Epidermal melanocyte (primary cell): ENCODE data around the gene DTX1.

Source experiments
- DNase-seq: peaks from one replicate; pipeline ENCODE4 v3.0.0; 2011; ENCODE audit warnings: low spot score; ENCODE audit not compliant: insufficient read length

Gene DTX1

DNA sequence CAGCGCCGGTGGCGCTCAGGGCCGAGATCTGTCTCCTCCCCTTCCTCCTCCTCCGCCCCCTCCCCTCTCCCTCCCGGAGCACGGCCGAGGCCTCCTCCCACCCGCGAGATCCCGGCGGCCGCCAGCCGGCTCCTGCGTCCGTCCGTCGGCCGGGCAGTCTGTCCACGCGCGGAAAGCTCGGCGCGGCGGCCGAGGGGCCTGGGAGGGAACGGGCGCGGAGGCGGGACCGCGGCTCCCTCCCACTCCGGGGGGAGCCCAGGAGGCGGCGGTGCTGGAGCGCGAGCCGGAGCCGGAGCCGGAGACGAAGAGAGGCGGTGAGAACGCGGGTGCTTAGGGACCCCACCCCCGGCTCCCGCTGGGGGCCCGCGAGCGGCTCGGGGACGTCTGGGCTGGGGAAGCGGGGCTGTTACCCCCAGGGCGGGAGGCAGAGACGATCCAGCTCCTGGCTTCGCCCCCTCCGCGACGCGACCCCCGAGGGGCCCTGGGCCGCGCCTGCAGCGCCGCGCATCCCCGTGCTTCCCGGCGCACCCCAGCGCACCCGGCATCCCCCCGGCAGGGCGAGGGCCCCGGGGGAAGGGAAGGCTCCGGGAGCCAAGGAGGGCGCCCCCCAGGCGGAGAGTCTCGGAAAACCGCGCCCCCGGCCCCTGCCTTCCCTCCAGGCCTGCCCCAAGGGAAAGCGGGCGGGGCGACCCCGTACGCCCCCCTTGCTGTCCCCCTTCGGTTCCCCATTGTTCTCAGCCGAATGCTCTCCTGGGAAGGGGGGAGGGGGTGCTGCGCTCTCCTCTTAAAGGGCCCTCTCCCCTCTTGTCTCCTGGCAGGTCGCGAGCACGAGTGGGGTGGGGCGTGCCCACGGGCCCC is at the start of gene DTX1:
DTX1 (plus strand) TSS at position 100 of the 858 bp plus-strand sequence. CDS start 1,463 bp downstream, outside the sequence.
- DNase-seq: peak; percentile 15

DNA sequence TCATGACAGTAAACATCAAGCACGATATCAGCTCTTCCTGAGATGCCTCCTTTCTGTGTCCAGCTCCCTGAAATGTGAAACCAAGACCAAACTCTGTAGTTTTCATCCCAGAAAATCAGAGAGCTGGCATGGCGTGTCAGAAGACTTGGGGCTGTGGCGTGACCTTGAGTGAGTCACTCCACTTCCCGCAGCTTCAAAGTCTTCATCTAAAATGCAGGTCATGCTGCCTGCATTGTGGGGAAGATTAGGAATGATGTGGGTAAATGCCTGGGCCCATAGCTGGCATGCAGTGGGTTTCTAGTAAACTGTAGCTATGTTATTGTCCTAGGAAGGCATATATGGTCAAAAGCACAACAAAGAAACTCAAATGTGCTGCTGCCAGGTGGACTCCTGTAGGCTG is 49.4 kb upstream of the DTX1 start:
- no peak for DNase-seq

DNA sequence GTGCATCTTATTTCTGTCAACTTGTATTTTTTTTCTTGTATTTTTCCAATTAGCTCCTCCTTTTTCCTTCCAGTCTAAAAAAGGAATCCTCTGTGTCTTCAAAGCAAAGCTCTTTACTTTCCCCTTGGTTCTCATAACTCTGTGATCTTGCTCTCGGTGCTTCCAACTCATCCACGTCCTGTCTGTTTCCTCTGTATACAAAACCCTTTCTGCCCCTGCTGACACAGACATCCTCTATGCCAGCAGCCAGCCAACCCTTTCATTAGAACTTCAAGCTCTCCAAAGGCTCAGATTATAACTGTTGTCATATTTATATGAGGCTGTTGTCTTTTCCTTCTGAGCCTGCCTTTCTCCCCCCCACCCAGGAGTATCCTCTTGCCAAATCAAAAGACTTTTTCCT is 45.8 kb upstream of the DTX1 start:
- DNase-seq: no peak

DNA sequence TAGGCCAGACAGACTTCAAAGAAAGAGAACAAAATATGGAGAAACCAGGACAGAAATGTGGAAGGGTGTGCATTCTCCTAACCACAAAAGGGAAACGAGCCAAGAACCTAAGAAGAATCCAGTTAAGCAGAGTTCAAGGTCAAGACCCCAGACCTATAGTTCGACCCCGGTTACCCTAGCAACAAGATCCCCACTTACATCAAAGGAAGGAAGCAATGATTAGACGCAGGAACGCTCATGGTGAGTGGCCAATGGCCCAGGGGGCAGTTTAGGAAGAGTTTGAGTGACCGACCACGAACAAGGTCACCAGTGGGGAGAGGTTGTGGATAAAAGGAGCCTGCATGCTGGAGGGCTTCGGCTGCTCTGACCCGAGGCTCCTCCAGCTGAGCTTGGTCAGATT is 42.0 kb upstream of the DTX1 start:
- no peak for DNase-seq

DNA sequence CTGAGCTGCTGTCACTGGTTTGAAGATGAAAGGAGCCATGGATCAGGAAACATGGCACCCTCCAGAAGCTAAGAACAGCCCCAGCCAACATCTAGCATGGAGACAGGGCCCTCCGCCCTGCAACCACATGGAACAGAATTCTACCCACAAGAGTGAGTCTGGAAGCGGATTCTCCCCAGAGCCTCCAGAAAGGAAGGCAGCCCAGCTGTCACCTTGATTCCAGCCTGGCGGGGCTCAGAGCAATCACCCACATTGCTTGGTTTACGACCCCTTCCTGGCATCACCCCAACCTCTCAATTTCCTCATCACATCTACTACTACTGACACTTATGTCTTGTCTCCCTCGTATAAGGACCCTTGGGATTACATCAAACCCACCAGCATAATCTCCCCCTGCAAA is 39.7 kb upstream of the DTX1 start:
- no peak for DNase-seq

- DNase-seq: no peak
Measured at GRCh38 chr12:113019025-113019424, 37.5 kb upstream of the DTX1 start.

- DNase-seq: no peak
Measured at GRCh38 chr12:113021500-113021899, 35.0 kb upstream of the DTX1 start.

DNA sequence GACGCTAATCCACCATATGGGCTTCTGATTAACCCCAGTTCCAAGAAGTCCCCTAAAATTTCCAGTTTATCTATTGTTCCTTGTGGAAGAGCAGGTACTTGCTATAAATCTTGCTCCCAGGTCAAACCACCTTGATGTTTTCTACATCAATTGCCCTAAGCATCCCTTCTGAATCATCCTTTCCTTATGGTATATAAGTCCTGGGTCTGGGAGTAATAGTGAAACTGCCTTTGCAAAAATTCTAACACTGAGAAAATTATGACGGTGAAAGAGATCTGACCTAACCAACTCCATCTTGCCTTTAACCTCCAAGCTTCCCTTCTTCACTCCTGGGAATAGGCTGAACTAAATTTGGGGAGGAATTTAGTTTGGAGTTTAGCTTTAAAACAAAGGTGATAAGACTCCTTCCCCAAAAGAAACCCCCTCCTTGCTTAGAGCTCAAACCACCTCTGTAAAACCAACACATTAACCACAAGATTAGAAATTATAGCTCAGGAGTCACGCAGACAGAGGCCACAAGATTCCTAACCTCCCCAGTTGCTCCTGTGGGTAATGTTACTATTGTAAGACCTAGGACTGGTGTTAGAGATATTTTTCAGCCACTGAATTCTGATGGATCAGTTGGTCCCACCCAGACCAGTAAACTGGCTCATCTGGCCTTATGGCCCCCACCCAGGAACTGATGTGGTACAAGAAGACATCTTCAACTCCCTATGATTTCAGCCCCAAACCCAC is 33.8 kb upstream of the DTX1 start:
- no peak for DNase-seq

DNA sequence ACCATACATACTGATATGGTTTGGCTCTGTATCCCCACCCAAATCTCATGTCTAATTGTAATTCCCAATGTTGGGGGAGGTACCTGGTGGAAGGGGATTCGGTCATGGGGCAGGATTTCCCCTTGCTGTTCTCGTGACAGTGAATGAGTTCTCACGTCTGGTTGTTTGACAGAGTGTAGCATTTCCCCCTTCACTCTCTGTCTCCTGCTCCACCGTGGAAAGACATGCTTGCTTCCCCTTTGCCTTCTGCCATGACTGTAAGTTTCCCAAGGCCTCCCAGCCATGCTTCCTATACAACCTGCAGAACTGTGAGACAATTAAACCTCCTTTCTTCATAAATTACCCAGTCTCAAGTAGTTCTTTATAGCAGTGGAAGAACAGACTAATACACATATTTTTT is 28.8 kb upstream of the DTX1 start:
- DNase-seq: no peak

GRCh38 chr12:113030875-113031525 is 25.5 kb upstream of the DTX1 start:
- DNase-seq: peak; percentile 70

- DNase-seq: no peak
Measured at GRCh38 chr12:113039911-113040445, 16.6 kb upstream of the DTX1 start.

- DNase-seq: no peak
Measured at GRCh38 chr12:113040722-113041171, 15.8 kb upstream of the DTX1 start.

GRCh38 chr12:113041560-113041959 is 15.0 kb upstream of the DTX1 start:
- no peak for DNase-seq

- DNase-seq: no peak
Measured at GRCh38 chr12:113043240-113043639, 13.3 kb upstream of the DTX1 start.

GRCh38 chr12:113044516-113044915 is 12.0 kb upstream of the DTX1 start:
- DNase-seq: no peak

- peak; percentile 89 for DNase-seq
Measured at GRCh38 chr12:113048716-113049127, 7.8 kb upstream of the DTX1 start.

DNA sequence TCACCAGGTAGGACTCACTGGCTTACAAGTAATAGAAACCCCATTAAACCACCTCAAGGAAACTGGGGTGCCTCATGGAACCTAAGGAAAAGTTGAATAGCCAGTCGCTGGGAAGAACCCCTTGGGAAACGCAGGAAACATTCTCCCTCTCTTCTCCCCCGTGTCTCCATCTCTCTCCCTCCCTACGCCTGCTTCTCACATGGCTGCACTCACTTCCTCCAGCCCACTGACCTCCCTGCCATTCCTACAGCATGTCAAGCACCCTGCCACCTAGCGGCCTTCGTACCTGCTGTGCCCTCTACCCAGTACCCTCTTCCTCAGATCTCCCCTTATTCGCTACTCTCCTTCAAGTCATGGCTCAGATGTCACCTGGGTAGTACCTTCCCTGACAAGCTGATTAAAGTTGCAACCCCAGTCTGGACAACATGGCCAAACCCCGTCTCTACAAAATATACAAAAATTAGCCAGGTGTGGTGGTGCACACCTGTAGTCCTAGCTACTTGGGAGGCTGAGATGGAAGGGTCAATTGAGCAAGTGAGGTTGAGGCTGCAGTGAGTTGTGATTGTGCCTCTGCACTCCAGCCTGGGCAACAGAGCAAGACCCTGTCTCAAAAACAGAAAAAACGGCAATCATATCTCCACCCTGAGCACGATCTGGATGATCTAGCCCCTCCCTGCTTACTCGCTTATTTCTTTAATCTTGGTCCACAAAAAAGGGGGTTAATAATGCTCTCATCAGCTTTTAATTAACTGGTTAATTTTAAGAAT is 6.4 kb upstream of the DTX1 start:
- no peak for DNase-seq

DNA sequence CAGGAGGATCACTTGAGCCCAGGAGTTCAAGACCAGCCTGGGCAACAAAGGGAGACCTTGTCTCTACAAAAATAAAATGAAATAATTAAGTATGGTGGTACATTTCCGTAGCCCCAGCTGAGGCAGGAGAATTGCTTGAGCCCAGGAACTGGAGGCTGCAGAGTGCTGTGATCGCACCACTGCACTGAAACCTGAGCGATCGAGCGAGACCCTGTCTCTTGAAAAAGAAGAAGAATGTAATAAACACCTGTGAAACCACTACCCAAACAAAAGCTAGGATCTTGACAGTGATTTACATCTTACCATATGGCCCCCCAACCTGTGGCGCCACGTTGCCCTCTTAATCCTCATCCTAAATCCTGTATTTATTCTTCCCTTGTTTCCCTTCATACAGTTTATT is 5.7 kb upstream of the DTX1 start:
- DNase-seq: no peak

- DNase-seq: no peak
Measured at GRCh38 chr12:113051759-113052158, 4.8 kb upstream of the DTX1 start.

DNA sequence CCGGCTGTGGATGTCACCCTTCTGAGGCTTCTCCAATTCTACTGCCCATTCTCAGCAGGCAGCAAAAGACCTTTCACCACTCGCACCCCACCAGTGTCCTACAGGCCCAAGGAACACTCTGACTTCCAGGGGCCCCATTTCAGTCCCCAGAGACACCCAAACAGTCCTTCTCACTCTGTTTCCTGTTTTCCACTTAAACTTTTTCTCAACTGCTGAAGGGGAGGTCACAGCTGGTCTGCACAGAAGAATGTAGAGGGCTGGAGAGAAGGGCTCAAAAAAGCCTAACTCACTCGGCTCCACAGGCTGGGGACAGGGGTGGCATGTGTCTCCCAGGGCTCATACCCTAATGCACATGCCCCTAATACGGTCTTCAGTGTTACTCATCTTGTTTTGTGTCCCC is 4.2 kb upstream of the DTX1 start:
- no peak for DNase-seq

DNA sequence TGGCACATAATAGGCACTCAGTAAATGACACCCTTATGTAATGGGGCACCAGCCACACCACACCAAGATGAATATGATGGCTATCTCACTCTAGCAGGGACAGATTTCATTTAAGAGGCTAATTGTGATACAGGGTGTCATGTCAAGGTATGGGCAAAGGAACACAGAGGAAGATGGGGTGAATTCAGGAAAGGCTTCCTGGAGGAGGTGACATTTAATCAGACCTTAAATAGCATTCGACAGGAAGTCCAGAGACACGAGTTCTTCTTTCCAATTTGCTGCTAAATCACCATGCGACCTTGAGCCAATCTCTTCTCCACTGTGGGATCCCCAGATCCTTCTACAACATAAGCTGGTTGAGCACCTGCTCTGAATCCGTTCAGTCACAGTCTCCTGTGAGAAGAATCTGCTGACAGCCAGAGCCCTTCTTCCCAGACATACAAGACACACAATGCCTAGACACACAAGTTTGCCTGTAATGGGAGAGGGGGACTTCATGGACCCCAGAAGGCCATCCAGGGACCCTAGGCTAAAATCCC is 1.5 kb upstream of the DTX1 start:
- DNase-seq: no peak
